SK-N-SH treated with all-trans-retinoic acid at 6 μM for 48 hours (cell line): ENCODE measurements around the gene AR.

ENCODE experiments used
- ARNTL ChIP-seq: fragments of 450-650 bp; formaldehyde crosslinking; IDR thresholded peaks from 2 replicates; pipeline ENCODE4 v1.5.0; 2020; ENCODE audit warnings: low read depth, mild to moderate bottlenecking, moderate library complexity, borderline replicate concordance
- CSDC2 ChIP-seq: fragments of 250-450 bp; sonication (Bioruptor Pico); IDR thresholded peaks from 2 replicates; pipeline ENCODE4 v1.5.0; 2020; ENCODE audit warnings: mild to moderate bottlenecking, moderate library complexity
- PPARA ChIP-seq: fragments of 250-450 bp; sonication (Bioruptor Pico); IDR thresholded peaks from 2 replicates; pipeline ENCODE4 v1.5.0; 2020; ENCODE audit warnings: mild to moderate bottlenecking, borderline replicate concordance
- ZC3H10 ChIP-seq: fragments of 250-450 bp; sonication (Bioruptor Pico); IDR thresholded peaks from 2 replicates; pipeline ENCODE4 v1.5.1; 2021; ENCODE audit warnings: mild to moderate bottlenecking, moderate library complexity
- TF ChIP-seq, protein P1 (sequence below): fragments of 250-450 bp; sonication (Bioruptor Pico); IDR thresholded peaks from 2 replicates; pipeline ENCODE4 v1.8.0; 2020; ENCODE audit warnings: mild to moderate bottlenecking, moderate library complexity, borderline replicate concordance
- TF ChIP-seq, protein P2 (sequence below): fragments of 250-450 bp; sonication (Bioruptor Pico); IDR thresholded peaks from 2 replicates; pipeline ENCODE4 v1.8.0; 2021; ENCODE audit warnings: low read depth, mild to moderate bottlenecking, moderate library complexity, borderline replicate concordance

- TF ChIP-seq ARNTL (CRISPR knock-in tag) = no peak
- no peak for TF ChIP-seq CSDC2
- TF ChIP-seq, protein P1, sequence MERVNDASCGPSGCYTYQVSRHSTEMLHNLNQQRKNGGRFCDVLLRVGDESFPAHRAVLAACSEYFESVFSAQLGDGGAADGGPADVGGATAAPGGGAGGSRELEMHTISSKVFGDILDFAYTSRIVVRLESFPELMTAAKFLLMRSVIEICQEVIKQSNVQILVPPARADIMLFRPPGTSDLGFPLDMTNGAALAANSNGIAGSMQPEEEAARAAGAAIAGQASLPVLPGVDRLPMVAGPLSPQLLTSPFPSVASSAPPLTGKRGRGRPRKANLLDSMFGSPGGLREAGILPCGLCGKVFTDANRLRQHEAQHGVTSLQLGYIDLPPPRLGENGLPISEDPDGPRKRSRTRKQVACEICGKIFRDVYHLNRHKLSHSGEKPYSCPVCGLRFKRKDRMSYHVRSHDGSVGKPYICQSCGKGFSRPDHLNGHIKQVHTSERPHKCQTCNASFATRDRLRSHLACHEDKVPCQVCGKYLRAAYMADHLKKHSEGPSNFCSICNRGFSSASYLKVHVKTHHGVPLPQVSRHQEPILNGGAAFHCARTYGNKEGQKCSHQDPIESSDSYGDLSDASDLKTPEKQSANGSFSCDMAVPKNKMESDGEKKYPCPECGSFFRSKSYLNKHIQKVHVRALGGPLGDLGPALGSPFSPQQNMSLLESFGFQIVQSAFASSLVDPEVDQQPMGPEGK (CRISPR knock-in tag) = no peak
- no peak for TF ChIP-seq PPARA (CRISPR knock-in tag)
- TF ChIP-seq ZC3H10 (CRISPR knock-in tag) = no peak
- TF ChIP-seq, protein P2, sequence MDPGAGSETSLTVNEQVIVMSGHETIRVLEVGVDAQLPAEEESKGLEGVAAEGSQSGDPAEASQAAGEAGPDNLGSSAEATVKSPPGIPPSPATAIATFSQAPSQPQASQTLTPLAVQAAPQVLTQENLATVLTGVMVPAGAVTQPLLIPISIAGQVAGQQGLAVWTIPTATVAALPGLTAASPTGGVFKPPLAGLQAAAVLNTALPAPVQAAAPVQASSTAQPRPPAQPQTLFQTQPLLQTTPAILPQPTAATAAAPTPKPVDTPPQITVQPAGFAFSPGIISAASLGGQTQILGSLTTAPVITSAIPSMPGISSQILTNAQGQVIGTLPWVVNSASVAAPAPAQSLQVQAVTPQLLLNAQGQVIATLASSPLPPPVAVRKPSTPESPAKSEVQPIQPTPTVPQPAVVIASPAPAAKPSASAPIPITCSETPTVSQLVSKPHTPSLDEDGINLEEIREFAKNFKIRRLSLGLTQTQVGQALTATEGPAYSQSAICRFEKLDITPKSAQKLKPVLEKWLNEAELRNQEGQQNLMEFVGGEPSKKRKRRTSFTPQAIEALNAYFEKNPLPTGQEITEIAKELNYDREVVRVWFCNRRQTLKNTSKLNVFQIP (CRISPR knock-in tag) = no peak
These were observed 44.3 kb downstream of the AR start for GRCh38 chrX:67587946-67588624.
